IPS-11a (cell line): ENCODE data around the gene ZNF319.

Experiments
- H3K4me3 ChIP-seq: one replicate; pipeline ENCODE4 v1.5.1; 2013; ENCODE audit warnings: low read depth, low read length, control low read depth

ZNF319 gene

DNA sequence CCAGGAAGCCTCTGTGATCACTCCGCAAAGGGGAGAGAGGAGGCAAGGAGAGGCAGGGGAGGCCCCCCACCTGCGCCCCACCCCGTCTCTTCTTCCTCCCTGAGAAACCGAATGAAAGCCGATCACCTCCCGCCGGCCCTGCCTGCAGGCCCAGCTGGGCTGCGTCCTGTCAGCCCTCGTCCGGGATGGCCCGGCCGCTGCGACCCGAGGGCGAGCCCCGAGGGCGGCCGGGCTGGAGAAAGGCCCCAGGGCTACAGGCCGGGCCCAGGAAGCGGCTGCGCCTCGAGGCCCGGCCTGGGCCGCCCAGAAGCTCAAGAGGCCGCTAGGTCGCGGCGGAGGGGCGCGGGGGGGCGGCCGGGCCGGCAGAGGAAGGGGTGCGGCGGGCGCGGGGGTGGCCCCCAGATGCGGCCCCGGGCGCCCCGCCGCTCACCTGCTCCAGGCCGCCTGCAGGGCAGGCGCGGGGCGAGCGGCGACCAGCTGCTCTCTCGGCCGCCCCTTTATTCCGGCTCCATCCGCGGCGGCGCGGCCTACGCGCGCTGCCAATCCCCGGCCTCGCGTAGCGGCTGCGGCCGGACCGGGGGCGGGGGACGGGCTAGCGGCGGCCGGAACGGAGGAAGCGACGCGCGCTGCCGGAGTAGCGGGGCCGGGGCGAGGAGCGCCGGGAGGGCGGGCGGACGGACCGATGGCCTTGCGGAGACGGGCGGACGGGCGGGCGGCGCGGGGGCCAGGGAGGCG is at the start of gene ZNF319:
Gene ZNF319, minus strand, starts transcription at position 702 of the 735 bp plus-strand sequence. CDS start 2,407 bp downstream, outside the sequence.
- H3K4me3 ChIP-seq: peak within 1 kb of the TSS; percentile 60

GRCh38 chr16:58049232-58050185 is 49.0 kb upstream of the ZNF319 start:
- no peak overlapping the region for H3K4me3 ChIP-seq

DNA sequence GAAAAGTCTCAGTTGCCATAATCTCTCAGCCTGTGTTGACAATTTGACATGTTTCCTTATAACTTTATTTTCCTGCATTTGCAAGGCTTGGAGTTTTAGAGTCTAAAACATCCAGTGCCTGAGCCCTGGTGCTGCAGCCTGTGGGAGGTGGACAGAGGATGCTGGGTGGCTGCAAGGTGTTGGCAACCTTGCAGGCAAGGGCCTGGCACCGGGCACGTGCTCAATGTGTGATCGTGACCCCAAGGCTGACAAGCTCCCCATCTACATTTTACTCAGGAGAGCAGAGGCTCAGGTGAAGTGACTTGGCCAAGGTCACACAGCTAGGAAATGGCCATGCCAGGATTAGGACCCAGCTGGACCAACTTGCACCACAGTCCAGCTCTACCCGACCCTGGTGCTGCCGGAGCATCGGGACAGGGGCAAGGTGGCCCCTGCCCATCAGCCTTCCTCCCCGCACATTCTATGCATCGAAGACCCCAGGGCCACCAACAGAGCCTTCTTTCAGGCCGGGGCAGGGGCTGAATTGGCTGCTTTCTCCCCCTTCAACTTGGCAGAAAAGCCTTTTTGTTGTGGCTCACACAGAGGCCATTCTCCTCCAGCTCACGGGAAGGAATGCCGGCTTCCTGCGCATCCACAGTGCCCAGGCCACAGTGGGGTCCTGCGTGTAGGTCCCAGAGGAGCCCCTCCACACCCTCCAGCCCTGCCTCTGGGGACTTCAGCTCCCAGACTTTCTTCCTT is 48.2 kb upstream of the ZNF319 start:
- no peak overlapping the region for H3K4me3 ChIP-seq

DNA sequence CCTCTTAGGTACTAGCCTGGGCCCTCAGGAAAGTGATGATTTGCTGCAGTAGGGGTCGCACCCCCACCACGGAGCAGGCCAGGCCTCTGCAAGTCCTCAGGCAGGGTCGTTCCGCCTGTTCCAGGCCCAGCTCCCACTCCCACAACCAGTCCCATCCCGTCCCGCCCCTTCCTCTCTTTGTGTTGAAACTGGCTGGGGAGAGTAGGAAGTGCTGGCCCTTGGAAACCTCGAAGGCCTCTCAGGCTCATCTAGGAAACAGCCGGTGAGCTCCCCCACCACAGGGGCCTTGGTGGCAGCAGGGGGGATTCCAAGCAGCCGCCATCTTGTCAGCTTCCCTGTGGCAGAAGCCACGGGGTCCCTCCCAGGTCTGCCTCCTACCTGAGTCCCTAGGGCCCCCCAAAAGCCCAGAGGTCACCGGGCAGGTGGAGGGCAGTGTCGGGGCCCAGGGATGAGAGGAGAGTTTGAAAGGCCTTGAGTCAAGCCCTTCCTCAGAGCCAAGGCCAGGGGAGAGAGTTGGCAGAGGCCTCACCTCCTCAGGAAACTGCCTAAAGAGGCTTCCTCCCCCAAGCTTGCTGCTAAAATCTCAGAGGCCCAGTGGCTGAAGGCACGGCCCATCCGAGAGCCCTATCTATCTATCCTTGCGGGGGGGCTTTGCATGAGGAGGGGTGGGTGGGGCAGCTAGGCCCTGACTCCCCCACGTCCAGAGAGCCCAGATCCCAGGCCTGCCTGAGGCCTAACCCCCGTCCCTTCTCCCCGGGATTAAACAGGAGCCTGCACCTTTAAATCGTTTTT is 47.3 kb upstream of the ZNF319 start:
- H3K4me3 ChIP-seq: no peak overlapping the region

- H3K4me3 ChIP-seq: no peak overlapping the region
Measured at GRCh38 chr16:58046936-58047335, 46.5 kb upstream of the ZNF319 start.

GRCh38 chr16:58046054-58046881 is 45.8 kb upstream of the ZNF319 start:
- no peak overlapping the region for H3K4me3 ChIP-seq

- no peak overlapping the region for H3K4me3 ChIP-seq
Measured at GRCh38 chr16:58045096-58045495, 44.6 kb upstream of the ZNF319 start.

DNA sequence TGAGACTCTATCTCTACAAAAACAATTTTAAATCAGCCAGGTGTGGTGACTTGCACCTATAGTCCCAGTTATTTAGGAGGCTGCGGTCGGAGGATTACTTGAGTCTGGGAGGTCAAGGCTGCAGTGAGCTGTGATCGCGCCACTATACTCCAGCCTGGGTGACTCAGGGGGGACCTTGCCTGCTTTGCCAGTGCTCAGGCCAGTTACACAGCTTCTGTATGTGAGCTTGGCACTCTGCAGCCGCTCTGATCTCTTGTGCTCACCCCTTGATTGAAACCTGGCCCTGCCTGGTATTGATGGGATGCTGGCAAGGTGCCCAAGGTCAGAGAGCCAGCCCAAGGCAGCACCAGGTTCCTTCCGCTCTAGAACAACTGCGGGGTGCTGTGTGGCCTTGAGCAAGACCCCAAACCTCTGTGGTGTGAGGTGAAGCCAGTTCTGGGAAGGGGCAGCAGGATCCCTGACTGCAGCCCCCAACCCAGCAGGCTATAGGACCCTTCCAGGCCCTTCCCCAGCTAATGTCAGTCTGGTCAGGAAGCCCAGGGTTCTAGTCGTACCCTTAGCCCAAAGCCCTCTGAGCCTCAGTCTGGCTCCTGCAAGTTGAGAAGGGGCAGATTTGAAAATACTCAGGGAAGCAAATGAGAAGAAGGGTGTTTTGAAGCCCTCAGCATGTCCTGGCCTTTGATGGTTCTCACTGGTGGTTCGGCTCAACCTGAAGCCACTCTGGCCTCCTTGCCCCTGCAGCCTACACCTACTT is 44.0 kb upstream of the ZNF319 start:
- no peak overlapping the region for H3K4me3 ChIP-seq

GRCh38 chr16:58043571-58044155 is 43.2 kb upstream of the ZNF319 start:
- no peak overlapping the region for H3K4me3 ChIP-seq

GRCh38 chr16:58042886-58043515 is 42.5 kb upstream of the ZNF319 start:
- no peak overlapping the region for H3K4me3 ChIP-seq

DNA sequence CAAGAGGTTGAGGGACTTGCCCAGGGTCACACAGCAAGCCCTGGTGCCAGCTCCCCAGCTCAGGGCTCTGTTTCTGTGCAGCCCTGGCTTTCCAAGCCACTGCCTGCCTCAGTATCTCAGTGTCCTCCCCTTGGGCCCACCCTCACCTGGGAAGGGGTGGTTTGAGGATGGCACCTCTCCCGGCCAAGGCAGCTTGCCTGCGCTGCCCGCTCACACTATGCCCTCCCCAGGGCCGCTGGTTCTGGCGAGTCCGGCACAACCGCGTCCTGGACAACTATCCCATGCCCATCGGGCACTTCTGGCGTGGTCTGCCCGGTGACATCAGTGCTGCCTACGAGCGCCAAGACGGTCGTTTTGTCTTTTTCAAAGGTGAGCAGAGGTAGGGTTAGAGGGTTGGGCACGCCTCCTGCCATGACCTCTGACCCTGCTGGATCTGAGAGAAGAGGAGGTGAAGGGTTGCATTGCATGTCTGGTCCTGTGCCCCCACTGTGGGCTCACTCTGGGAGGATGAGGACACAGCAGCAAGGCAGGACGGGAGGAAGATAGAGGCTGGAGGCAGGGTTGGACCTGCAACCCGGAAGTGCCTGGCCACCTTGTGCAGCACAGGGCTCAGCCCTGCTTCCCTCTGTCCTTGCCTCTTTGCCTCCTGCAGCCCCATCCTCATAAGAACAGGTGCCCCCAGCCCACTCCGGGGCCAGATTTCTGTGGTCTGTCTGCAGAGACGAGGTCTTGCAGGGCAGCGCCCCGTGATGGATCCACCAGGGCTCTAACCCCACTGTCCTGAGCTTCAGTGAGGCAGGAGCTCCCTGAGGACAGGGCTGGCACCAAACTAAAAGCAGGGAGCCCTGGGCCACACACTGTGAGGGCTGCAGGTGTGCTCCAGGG is 41.8 kb upstream of the ZNF319 start:
- H3K4me3 ChIP-seq: no peak overlapping the region

- H3K4me3 ChIP-seq: no peak overlapping the region
Measured at GRCh38 chr16:58041628-58041955, 41.1 kb upstream of the ZNF319 start.

DNA sequence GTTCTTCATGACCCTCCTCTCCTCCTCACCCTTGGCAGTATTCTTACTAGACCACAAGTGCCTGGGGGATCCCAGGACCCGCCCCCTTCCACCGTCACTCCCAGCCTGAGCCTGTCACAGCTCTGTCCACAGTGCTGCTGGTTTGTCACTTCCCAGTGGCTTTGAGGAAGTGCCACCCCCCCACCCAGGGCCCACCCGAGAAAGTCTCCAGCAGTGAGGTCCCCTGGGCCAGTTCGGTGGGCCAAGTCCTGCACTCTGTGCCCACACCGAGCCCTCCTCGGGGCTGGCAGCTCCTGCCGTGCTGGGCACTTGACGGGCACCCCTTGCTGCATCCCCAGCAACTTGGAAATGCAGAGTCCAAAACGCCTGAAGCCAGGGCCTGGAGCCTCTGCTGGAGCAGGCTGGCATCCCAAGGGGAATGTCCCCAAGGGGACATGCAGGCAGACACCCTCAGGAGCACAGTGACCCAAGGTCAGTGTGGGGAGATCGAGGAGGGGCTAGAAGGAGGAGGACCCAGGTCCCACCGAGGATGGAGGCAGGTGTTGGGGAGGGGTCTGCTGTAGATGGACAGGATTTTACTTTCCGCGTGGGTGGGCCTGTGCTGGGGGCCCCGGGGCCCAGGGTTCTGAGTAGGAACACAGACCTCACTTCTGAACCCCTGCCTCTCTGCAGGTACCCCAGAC is 40.6 kb upstream of the ZNF319 start:
- no peak overlapping the region for H3K4me3 ChIP-seq

GRCh38 chr16:58040496-58040846 is 40.0 kb upstream of the ZNF319 start:
- H3K4me3 ChIP-seq: no peak overlapping the region

GRCh38 chr16:58039829-58040495 is 39.5 kb upstream of the ZNF319 start:
- H3K4me3 ChIP-seq: no peak overlapping the region

GRCh38 chr16:58038219-58038641 is 37.8 kb upstream of the ZNF319 start:
- H3K4me3 ChIP-seq: no peak overlapping the region
